Panc1 (cell line): ENCODE results near the gene SUN1. TPM values are rescaled to one million over a fixed set of nuclear protein-coding genes. Genes with fewer than 3 reads are reported as not detected.

Experiments
- ATAC-seq: fragments of 200-7000 bp; cut with Tn5 transposase; 2 replicates; pipeline ENCODE4 v1.9.1; 2020; ENCODE audit warnings: mild to moderate bottlenecking, moderate library complexity
- BruUV-seq: library from RNA; stranded (reverse); fragments of 400-500 nt; replicated peaks from 2 replicates; lab custom pipeline; 2021; lab: Mats Ljungman, UMichigan
- CTCF ChIA-PET: fragments of 300-600 bp; sonication (Branson Sonifier 250); formaldehyde crosslinking; loops from one replicate; lab custom pipeline; 2022; ENCODE audit warnings: antibody characterized with exemption; lab: Charles Lee
- POLR2A ChIA-PET: fragments of 300-600 bp; sonication (Branson Sonifier 250); formaldehyde crosslinking; loops from one replicate; lab custom pipeline; 2022; ENCODE audit warnings: antibody characterized with exemption; lab: Charles Lee
- DNase-seq: peaks from one replicate; pipeline ENCODE4 v3.0.0-alpha.2; 2010; ENCODE audit warnings: low read depth, low spot score
- H3K27ac ChIP-seq: 2 replicates; pipeline ENCODE4 v1.5.1; 2011; ENCODE audit warnings: mild to moderate bottlenecking, low read length, inconsistent platforms
- H3K27me3 ChIP-seq: fragments of 200-500 bp; sonication (Bioruptor generic); 2 replicates; pipeline ENCODE4 v1.6.0; 2014; ENCODE audit warnings: low read length, inconsistent platforms; ENCODE audit not compliant: control insufficient read depth, insufficient read depth
- H3K36me3 ChIP-seq: fragments of 200-500 bp; sonication (Bioruptor generic); 2 replicates; pipeline ENCODE4 v1.5.1; 2014; ENCODE audit warnings: inconsistent platforms, mild to moderate bottlenecking, low read length, moderate library complexity; ENCODE audit not compliant: control insufficient read depth, insufficient read depth
- H3K4me1 ChIP-seq: 2 replicates; pipeline ENCODE4 v1.5.1; 2011; ENCODE audit warnings: inconsistent platforms, mild to moderate bottlenecking, low read length, moderate library complexity; ENCODE audit not compliant: control insufficient read depth, insufficient read depth
- H3K4me3 ChIP-seq, 2 experiments: 2 replicates each; pipeline ENCODE4 v1.5.1; 2011 to 2012; ENCODE audit warnings: low read depth in 2 of 2, low read length in 2 of 2, mild to moderate bottlenecking in 2 of 2, inconsistent platforms in 1 of 2, moderate library complexity in 1 of 2
- H3K9me3 ChIP-seq: fragments of 200-500 bp; sonication (Bioruptor generic); 2 replicates; pipeline ENCODE4 v1.5.1; 2014; ENCODE audit warnings: low read depth, mild to moderate bottlenecking, inconsistent platforms, low read length, moderate library complexity; ENCODE audit not compliant: control insufficient read depth, insufficient read depth
- POLR2AphosphoS5 ChIP-seq: IDR thresholded peaks from 2 replicates; pipeline ENCODE4 v1.6.1; 2012; ENCODE audit warnings: mild to moderate bottlenecking, low read depth, low read length, moderate library complexity
- SIN3A ChIP-seq: IDR thresholded peaks from 2 replicates; pipeline ENCODE4 v1.6.1; 2012; ENCODE audit warnings: low read depth, mild to moderate bottlenecking, low read length, moderate library complexity, borderline replicate concordance; ENCODE audit not compliant: insufficient read depth
- TCF7L2 ChIP-seq: IDR thresholded peaks from 2 replicates; pipeline ENCODE4 v1.6.1; 2011; ENCODE audit warnings: mild to moderate bottlenecking, low read depth, low read length, inconsistent platforms
- in situ Hi-C: cut with HindIII; loops from 2 replicates; pipeline ENCODE4 v1.10.0; 2016; ENCODE audit warnings: low sequenced_read_pairs, low pct_unique_long_range_greater_than_20kb
- intact Hi-C: fragments of 100-400 bp; cut with micrococcal nuclease; formaldehyde crosslinking; loops from one replicate; pipeline ENCODE4 v1.10.0; 2022; ENCODE audit not compliant: unreplicated experiment
- total RNA-seq: library from RNA; stranded (reverse); gene quantifications from one replicate; pipeline ENCODE4 v1.2.1, GENCODE V29; 2021; ENCODE audit not compliant: unreplicated experiment
- TF ChIP-seq, protein P1 (sequence below): fragments of 450-650 bp; IDR thresholded peaks from 2 replicates; pipeline ENCODE4 v1.5.1; 2017; ENCODE audit warnings: mild to moderate bottlenecking
- TF ChIP-seq, protein P2 (sequence below), 2 experiments: IDR thresholded peaks; 2 replicates each; pipeline ENCODE4 v1.6.1; 2011 to 2012; ENCODE audit warnings: low read depth in 2 of 2, control low read depth in 1 of 2, low read length in 1 of 2, mild to moderate bottlenecking in 1 of 2, moderate library complexity in 1 of 2; ENCODE audit not compliant: insufficient read depth in 1 of 2

Gene SUN1
- total RNA-seq, 1 experiment from 2014 or later = 244 TPM

GRCh38 chr7:836429-836828 lies 4.2 kb downstream of the SUN1 start:
- no peaks in the 10 kb centered on the region; the same call in 1 of the 2 replicates for H3K36me3 ChIP-seq
- TF ChIP-seq, protein P1, sequence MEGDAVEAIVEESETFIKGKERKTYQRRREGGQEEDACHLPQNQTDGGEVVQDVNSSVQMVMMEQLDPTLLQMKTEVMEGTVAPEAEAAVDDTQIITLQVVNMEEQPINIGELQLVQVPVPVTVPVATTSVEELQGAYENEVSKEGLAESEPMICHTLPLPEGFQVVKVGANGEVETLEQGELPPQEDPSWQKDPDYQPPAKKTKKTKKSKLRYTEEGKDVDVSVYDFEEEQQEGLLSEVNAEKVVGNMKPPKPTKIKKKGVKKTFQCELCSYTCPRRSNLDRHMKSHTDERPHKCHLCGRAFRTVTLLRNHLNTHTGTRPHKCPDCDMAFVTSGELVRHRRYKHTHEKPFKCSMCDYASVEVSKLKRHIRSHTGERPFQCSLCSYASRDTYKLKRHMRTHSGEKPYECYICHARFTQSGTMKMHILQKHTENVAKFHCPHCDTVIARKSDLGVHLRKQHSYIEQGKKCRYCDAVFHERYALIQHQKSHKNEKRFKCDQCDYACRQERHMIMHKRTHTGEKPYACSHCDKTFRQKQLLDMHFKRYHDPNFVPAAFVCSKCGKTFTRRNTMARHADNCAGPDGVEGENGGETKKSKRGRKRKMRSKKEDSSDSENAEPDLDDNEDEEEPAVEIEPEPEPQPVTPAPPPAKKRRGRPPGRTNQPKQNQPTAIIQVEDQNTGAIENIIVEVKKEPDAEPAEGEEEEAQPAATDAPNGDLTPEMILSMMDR = no peak
- TF ChIP-seq, protein P2, sequence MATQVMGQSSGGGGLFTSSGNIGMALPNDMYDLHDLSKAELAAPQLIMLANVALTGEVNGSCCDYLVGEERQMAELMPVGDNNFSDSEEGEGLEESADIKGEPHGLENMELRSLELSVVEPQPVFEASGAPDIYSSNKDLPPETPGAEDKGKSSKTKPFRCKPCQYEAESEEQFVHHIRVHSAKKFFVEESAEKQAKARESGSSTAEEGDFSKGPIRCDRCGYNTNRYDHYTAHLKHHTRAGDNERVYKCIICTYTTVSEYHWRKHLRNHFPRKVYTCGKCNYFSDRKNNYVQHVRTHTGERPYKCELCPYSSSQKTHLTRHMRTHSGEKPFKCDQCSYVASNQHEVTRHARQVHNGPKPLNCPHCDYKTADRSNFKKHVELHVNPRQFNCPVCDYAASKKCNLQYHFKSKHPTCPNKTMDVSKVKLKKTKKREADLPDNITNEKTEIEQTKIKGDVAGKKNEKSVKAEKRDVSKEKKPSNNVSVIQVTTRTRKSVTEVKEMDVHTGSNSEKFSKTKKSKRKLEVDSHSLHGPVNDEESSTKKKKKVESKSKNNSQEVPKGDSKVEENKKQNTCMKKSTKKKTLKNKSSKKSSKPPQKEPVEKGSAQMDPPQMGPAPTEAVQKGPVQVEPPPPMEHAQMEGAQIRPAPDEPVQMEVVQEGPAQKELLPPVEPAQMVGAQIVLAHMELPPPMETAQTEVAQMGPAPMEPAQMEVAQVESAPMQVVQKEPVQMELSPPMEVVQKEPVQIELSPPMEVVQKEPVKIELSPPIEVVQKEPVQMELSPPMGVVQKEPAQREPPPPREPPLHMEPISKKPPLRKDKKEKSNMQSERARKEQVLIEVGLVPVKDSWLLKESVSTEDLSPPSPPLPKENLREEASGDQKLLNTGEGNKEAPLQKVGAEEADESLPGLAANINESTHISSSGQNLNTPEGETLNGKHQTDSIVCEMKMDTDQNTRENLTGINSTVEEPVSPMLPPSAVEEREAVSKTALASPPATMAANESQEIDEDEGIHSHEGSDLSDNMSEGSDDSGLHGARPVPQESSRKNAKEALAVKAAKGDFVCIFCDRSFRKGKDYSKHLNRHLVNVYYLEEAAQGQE (IDR thresholded peaks at IDR 0.05; ENCODE audit: insufficient read depth in 1 of 2, low read depth in 2 of 2, low read length in 1 of 2) = no peak
- TF ChIP-seq POLR2AphosphoS5 (no peak), SIN3A (no peak), TCF7L2 (no peak)
- no peaks in the 10 kb centered on the region for H3K27me3 ChIP-seq
- H3K27ac ChIP-seq = no peak overlapping the region
- DNase-seq (no peak), ATAC-seq (peak; percentile 74)
- POLR2A ChIA-PET = interaction anchor here (0.5 kb wide), 1 partner anchor 103 kb away, joined by 6 read pairs; no protein-coding TSS in a partner anchor
- BruUV-seq = no TSS peak
- intact Hi-C loops (no loop called here), in situ Hi-C loops (no loop called here)
- H3K9me3 ChIP-seq = no peaks in the 10 kb centered on the region
- H3K4me1 ChIP-seq = peaks cover 16% of the 10 kb centered on the region
- CTCF ChIA-PET = interaction anchor here (0.5 to 1.1 kb wide), 5 partner anchors 9 to 120 kb away, joined by 3 to 6 read pairs (median 3); no protein-coding TSS in a partner anchor
- no peak overlapping the region for H3K4me3 ChIP-seq

GRCh38 chr7:837001-837400 lies 4.7 kb downstream of the SUN1 start:
- Histone ChIP-seq H3K9me3 (no peaks in the 10 kb centered on the region), H3K36me3 (peaks cover 2% of the 10 kb centered on the region), H3K27me3 (no peaks in the 10 kb centered on the region), H3K27ac (no peak overlapping the region), H3K4me3 (no peak overlapping the region), H3K4me1 (peaks cover 10% of the 10 kb centered on the region)
- BruUV-seq = no TSS peak
- no peak for DNase-seq
- intact Hi-C loops (no loop called here), in situ Hi-C loops (no loop called here)
- ATAC-seq = no peak
- TF ChIP-seq TCF7L2 (no peak), SIN3A (no peak), POLR2AphosphoS5 (no peak)
- TF ChIP-seq, protein P2 (IDR thresholded peaks at IDR 0.05; ENCODE audit: insufficient read depth in 1 of 2, low read depth in 2 of 2, low read length in 1 of 2) = no peak
- TF ChIP-seq, protein P1 = no peak
- ChIA-PET POLR2A (no interaction called here), CTCF (interaction anchor here (0.9 to 1.1 kb wide), 3 partner anchors 9 to 36 kb away, joined by 3 to 5 read pairs (median 3); no protein-coding TSS in a partner anchor)
